Ishikawa (cell line): ENCODE data around the gene KRT17.

Source experiments
- CEBPB ChIP-seq: IDR thresholded peaks from 2 replicates; pipeline ENCODE4 v1.6.1; 2012
- CREB1 ChIP-seq: IDR thresholded peaks from 2 replicates; pipeline ENCODE4 v1.6.1; 2012; ENCODE audit warnings: low read depth
- EGR1 ChIP-seq: IDR thresholded peaks from 2 replicates; pipeline ENCODE4 v1.6.1; 2012
- EP300 ChIP-seq: IDR thresholded peaks from 2 replicates; pipeline ENCODE4 v1.6.1; 2012; ENCODE audit warnings: borderline replicate concordance
- FOXM1 ChIP-seq: IDR thresholded peaks from 2 replicates; pipeline ENCODE4 v1.6.1; 2012; ENCODE audit warnings: low read depth, borderline replicate concordance
- NFIC ChIP-seq: IDR thresholded peaks from 2 replicates; pipeline ENCODE4 v1.6.1; 2012
- RAD21 ChIP-seq: IDR thresholded peaks from 2 replicates; pipeline ENCODE4 v1.6.1; 2012; ENCODE audit warnings: low read depth
- TAF1 ChIP-seq: IDR thresholded peaks from 2 replicates; pipeline ENCODE4 v1.6.1; 2012; ENCODE audit warnings: low read depth, mild to moderate bottlenecking
- TCF12 ChIP-seq: IDR thresholded peaks from 2 replicates; pipeline ENCODE4 v1.6.1; 2012; ENCODE audit warnings: low read depth
- TEAD4 ChIP-seq: IDR thresholded peaks from 2 replicates; pipeline ENCODE4 v1.6.1; 2012
- YY1 ChIP-seq: IDR thresholded peaks from 2 replicates; pipeline ENCODE4 v1.6.1; 2012; ENCODE audit warnings: low read depth
- ZBTB7A ChIP-seq: IDR thresholded peaks from 2 replicates; pipeline ENCODE4 v1.6.1; 2012; ENCODE audit warnings: low read depth
- TF ChIP-seq, protein P1 (sequence below): IDR thresholded peaks from 2 replicates; pipeline ENCODE4 v1.6.1; 2012
- TF ChIP-seq, protein P2 (sequence below): IDR thresholded peaks from 2 replicates; pipeline ENCODE4 v1.6.1; 2012; ENCODE audit warnings: low read depth, mild to moderate bottlenecking
- TF ChIP-seq, protein P3 (sequence below): IDR thresholded peaks from 2 replicates; pipeline ENCODE4 v1.6.1; 2012

Gene KRT17

DNA sequence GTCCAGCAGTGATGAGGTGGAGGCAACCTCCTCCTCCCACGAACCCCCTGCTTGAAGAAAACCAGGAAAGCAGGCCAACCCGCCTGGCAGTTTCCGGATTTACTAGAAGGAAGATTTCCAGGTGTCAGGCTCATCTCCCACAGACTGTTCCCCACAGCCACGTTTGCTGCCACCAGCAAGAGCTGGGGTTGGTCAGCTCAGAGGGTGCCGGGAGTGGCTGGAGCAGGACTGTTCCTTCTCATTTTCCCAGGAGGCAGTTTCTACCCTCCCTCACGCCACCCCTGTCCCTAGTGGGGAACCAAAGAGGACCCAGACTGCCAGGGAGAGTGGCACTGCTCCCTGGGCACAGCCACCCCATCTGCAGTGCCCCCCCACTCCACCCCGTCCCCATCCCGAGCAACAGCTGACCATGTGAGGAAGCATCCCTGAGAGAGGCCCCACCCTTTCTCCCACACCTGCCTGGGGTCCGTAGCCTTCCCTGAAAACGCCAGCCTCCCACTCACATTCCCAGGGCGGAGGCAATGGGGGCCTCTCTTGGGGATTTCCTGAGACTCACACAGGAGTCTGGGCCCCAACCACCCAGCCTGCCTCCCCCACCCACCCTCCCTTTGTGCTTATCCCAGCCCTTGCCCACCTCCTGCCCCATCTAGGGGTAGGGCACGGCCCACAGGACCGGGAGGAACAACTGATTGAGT, 5.9 kb downstream of the KRT17 start:
- TF ChIP-seq ZBTB7A, result no peak
- TF ChIP-seq EP300, result no peak
- no peak for TF ChIP-seq TAF1
- no peak for TF ChIP-seq EGR1
- TF ChIP-seq, protein P1, sequence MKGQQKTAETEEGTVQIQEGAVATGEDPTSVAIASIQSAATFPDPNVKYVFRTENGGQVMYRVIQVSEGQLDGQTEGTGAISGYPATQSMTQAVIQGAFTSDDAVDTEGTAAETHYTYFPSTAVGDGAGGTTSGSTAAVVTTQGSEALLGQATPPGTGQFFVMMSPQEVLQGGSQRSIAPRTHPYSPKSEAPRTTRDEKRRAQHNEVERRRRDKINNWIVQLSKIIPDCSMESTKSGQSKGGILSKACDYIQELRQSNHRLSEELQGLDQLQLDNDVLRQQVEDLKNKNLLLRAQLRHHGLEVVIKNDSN, result no peak
- no peak for TF ChIP-seq CREB1
- TF ChIP-seq NFIC, result no peak
- TF ChIP-seq, protein P2, sequence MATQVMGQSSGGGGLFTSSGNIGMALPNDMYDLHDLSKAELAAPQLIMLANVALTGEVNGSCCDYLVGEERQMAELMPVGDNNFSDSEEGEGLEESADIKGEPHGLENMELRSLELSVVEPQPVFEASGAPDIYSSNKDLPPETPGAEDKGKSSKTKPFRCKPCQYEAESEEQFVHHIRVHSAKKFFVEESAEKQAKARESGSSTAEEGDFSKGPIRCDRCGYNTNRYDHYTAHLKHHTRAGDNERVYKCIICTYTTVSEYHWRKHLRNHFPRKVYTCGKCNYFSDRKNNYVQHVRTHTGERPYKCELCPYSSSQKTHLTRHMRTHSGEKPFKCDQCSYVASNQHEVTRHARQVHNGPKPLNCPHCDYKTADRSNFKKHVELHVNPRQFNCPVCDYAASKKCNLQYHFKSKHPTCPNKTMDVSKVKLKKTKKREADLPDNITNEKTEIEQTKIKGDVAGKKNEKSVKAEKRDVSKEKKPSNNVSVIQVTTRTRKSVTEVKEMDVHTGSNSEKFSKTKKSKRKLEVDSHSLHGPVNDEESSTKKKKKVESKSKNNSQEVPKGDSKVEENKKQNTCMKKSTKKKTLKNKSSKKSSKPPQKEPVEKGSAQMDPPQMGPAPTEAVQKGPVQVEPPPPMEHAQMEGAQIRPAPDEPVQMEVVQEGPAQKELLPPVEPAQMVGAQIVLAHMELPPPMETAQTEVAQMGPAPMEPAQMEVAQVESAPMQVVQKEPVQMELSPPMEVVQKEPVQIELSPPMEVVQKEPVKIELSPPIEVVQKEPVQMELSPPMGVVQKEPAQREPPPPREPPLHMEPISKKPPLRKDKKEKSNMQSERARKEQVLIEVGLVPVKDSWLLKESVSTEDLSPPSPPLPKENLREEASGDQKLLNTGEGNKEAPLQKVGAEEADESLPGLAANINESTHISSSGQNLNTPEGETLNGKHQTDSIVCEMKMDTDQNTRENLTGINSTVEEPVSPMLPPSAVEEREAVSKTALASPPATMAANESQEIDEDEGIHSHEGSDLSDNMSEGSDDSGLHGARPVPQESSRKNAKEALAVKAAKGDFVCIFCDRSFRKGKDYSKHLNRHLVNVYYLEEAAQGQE, result no peak
- TF ChIP-seq TEAD4, result no peak
- TF ChIP-seq, protein P3, sequence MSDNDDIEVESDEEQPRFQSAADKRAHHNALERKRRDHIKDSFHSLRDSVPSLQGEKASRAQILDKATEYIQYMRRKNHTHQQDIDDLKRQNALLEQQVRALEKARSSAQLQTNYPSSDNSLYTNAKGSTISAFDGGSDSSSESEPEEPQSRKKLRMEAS, result no peak
- no peak for TF ChIP-seq CEBPB
- TF ChIP-seq FOXM1, result no peak
- no peak for TF ChIP-seq RAD21
- TF ChIP-seq YY1, result no peak
- no peak for TF ChIP-seq TCF12

DNA sequence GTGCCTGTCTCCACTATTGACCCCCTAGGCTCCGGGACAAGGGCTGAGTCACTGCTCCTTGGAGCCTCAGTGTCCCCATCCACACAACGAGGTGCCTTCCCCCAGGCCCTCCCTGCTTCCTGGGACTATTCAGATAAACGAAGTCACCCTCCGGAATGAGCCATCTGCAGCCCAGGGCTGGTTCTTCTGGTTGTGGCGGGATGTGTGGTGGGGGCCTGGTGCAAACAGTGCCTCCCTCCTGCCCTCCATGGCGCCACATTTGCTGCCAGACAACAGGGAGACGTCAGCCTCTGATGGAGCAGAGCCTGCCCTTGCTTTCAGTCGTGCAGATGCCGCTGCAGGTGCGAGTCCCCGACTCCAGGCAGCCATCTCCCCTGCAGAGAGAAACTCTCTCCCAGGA, 6.7 kb downstream of the KRT17 start:
- TF ChIP-seq CREB1 (no peak), TAF1 (no peak), CEBPB (no peak), NFIC (no peak), YY1 (no peak), EP300 (no peak), ZBTB7A (no peak), TCF12 (no peak), FOXM1 (no peak), EGR1 (no peak)
- TF ChIP-seq, protein P2, result no peak
- TF ChIP-seq, protein P1, result no peak
- TF ChIP-seq, protein P3, result no peak

DNA sequence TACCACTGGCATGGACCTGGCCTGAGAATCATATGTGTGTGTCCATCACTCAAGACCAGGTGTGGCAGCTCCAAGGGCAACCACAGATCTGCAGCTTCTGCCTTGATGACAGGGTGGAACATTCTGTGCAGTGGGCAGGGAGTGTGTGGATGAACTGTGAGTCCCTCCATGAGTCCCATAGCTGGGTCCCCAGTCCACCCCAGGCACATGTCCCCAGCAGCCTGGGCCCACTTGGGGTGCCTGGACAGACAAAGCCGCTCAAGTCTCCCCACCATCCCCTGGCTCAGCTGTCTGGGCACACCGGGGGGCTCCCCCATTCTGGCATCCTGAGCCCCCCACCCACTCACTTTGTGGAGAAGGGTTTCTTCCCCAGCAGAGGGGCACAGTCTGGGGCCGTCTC, 7.2 kb downstream of the KRT17 start:
- TF ChIP-seq FOXM1, result no peak
- no peak for TF ChIP-seq ZBTB7A
- no peak for TF ChIP-seq TAF1
- TF ChIP-seq YY1, result no peak
- no peak for TF ChIP-seq CREB1

DNA sequence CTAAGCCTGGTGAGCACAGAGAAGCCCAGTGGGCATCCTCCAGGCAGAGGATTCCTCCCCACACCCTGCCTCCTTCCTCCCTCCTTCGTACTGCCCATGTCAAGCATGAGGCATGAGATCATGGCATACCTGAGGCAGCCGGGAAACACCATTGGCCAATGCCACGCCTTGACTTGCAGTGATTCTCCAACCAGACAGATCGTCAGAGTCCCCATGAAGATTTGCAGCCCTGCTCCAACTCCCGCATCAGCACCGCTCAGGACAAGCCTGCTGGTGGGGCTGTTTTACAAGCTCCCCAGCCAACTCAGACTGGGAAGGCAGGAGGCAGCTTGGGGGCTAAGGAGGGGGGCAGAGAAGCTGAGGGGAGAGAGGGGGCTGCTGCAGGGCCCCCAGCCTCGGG, 8.9 kb downstream of the KRT17 start:
- TF ChIP-seq RAD21 (peak; percentile 34; the same call in 1 of the 2 replicates), TAF1 (no peak), TEAD4 (peak; percentile 75), ZBTB7A (no peak), YY1 (0 out of 2 replicates have a peak, but pooled peaks have one; percentile 19), EP300 (no peak), CEBPB (no peak), CREB1 (no peak), NFIC (no peak), FOXM1 (no peak), EGR1 (no peak)
- TF ChIP-seq, protein P1, result no peak
- TF ChIP-seq, protein P2, result no peak
- TF ChIP-seq, protein P3, result peak; percentile 91
